ENCODE measurements around the gene TMEM59L.

DNA sequence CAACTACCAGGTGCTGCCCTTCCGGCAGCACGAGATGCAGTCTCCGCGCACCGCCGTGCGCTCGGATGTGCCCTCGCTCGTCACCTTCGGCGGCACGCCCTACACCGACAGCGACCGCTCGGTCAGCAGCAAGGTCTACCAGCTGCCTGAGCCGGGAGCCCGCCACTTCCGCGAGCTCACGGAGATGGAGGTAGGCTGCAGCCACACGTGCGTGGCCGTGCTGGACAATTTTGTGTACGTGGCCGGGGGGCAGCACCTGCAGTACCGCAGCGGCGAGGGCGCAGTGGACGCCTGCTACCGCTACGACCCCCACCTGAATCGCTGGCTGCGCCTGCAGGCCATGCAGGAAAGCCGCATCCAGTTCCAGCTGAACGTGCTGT is 55.6 kb downstream of the TMEM59L start:
- no peak for TF ChIP-seq EZH2phosphoT487 (IDR thresholded peaks at IDR 0.05)
- TF ChIP-seq, protein P1, sequence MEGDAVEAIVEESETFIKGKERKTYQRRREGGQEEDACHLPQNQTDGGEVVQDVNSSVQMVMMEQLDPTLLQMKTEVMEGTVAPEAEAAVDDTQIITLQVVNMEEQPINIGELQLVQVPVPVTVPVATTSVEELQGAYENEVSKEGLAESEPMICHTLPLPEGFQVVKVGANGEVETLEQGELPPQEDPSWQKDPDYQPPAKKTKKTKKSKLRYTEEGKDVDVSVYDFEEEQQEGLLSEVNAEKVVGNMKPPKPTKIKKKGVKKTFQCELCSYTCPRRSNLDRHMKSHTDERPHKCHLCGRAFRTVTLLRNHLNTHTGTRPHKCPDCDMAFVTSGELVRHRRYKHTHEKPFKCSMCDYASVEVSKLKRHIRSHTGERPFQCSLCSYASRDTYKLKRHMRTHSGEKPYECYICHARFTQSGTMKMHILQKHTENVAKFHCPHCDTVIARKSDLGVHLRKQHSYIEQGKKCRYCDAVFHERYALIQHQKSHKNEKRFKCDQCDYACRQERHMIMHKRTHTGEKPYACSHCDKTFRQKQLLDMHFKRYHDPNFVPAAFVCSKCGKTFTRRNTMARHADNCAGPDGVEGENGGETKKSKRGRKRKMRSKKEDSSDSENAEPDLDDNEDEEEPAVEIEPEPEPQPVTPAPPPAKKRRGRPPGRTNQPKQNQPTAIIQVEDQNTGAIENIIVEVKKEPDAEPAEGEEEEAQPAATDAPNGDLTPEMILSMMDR (IDR thresholded peaks at IDR 0.05): no peak

Measured in neural progenitor cell (in vitro differentiated cells).